Peyer's patch (tissue), 4 donors: ENCODE data around the gene SLC5A9. TPM values are rescaled to one million over a fixed set of nuclear protein-coding genes. Genes with fewer than 3 reads are reported as not detected.
A peak's percentile ranks its signal among the peaks of the same experiment; 100 is the strongest.
"Not testable (repeated sequence)": the region's sequence is repeated elsewhere in the genome, so short reads cannot be mapped to it uniquely, and the experiment has no call there.

Source experiments
- DNase-seq, 3 donors: peaks; one replicate each; pipeline ENCODE4 v3.0.0-alpha.2; 2017 to 2019
- H3K27ac ChIP-seq, 4 donors: fragments of 200-600 bp; sonication (generic); one replicate each; pipeline ENCODE4 v1.5.1; 2016 to 2019
- H3K27me3 ChIP-seq, 2 donors: fragments of 200-600 bp; sonication (generic); one replicate each; pipeline ENCODE4 v1.5.1; 2019
- H3K36me3 ChIP-seq, 3 donors: fragments of 200-600 bp; sonication (generic); one replicate each; pipeline ENCODE4 v1.5.1; 2016 to 2019
- H3K4me1 ChIP-seq, 4 donors: fragments of 200-600 bp; sonication (generic); one replicate each; pipeline ENCODE4 v1.5.1; 2016 to 2019
- H3K4me3 ChIP-seq, 4 donors: fragments of 200-600 bp; sonication (generic); 1 replicate in 3 of 4; 2 replicates in 1 of 4; pipeline ENCODE4 v1.5.1; 2016 to 2019; ENCODE audit warnings: mild to moderate bottlenecking in 1 of 4
- H3K9me3 ChIP-seq, 4 donors: fragments of 200-600 bp; sonication (generic); one replicate each; pipeline ENCODE4 v1.5.1; 2016 to 2019; ENCODE audit warnings: mild to moderate bottlenecking in 1 of 4
- POLR2A ChIP-seq, 2 donors: fragments of 450-650 bp; IDR thresholded peaks; one replicate each; pipeline ENCODE4 v1.5.1; 2017; ENCODE audit warnings: antibody characterized with exemption in 2 of 2, mild to moderate bottlenecking in 2 of 2, moderate library complexity in 2 of 2
- total RNA-seq, 4 donors: library from RNA; depleted of rRNA; stranded (reverse); fragments of >200 nt; gene quantifications; one replicate each; pipeline ENCODE4 v1.1.0, GENCODE V29; 2016
- TF ChIP-seq, protein P1 (sequence below), 6 experiments: fragments of 450-650 bp in 4 of 6; fragments of 200-600 bp in 2 of 6; sonication (generic) in 1 of 6; IDR thresholded peaks; one replicate each; pipeline ENCODE4 v1.5.1; 2017 to 2019; ENCODE audit warnings: antibody characterized with exemption in 6 of 6, mild to moderate bottlenecking in 3 of 6, moderate library complexity in 1 of 6

The SLC5A9 gene
- total RNA-seq, 4 donors from 2014 or later: 8.3 to 272 (median 210) TPM

DNA sequence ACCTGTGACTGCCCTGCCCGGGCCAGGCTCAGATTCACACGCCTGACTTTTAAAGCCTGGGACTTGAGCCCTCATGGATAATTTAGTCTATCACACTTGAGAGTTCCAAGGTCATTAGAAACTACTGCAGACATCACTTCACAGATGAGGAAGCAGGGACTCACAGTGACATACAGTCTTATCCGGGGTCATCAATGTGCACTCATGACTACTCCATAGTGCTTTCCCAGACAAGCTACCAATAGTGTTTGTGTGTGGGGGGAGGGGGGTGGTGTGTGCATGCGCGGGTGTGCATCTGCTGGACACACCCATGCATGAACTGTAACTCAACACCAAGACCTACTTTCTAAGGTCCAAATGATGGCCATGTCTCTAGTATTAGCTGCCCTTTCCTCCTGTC lies 16.1 kb upstream of the SLC5A9 start:
- no peaks in the 10 kb centered on the region for H3K36me3 ChIP-seq
- peak overlapping the region in 2 of 4 donors; percentile 29 to 51 for H3K27ac ChIP-seq
- TF ChIP-seq POLR2A (IDR thresholded peaks at IDR 0.05): no peak
- TF ChIP-seq, protein P1, sequence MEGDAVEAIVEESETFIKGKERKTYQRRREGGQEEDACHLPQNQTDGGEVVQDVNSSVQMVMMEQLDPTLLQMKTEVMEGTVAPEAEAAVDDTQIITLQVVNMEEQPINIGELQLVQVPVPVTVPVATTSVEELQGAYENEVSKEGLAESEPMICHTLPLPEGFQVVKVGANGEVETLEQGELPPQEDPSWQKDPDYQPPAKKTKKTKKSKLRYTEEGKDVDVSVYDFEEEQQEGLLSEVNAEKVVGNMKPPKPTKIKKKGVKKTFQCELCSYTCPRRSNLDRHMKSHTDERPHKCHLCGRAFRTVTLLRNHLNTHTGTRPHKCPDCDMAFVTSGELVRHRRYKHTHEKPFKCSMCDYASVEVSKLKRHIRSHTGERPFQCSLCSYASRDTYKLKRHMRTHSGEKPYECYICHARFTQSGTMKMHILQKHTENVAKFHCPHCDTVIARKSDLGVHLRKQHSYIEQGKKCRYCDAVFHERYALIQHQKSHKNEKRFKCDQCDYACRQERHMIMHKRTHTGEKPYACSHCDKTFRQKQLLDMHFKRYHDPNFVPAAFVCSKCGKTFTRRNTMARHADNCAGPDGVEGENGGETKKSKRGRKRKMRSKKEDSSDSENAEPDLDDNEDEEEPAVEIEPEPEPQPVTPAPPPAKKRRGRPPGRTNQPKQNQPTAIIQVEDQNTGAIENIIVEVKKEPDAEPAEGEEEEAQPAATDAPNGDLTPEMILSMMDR (IDR thresholded peaks at IDR 0.05): peak in 1 of 6 experiments; percentile 22
- peak in 2 of 3 donors; percentile 61 to 66 for DNase-seq
- no peaks in the 10 kb centered on the region for H3K4me1 ChIP-seq
- H3K9me3 ChIP-seq: no peaks in the 10 kb centered on the region
- no peak overlapping the region for H3K4me3 ChIP-seq
- H3K27me3 ChIP-seq: no peaks in the 10 kb centered on the region

DNA sequence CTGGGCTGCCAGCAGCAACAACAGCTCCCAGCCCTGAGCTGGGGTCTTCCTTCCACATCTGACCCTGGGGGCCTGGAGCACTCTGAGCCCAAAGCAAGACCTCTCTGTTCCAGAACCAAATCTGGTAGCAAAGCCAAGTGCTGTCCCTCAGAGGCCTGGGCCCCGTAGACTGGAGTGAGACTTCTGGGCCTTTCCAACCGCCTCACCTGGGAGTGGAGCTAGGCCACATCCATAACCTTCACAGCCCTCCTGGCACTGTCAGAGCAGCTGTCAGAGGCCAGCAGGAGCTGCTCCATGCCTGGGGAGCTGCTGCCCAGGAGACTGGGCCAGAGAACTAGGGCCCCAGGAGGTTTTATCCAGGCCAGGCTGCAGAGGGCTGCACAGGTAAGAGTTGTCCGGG lies 15.4 kb upstream of the SLC5A9 start:
- Histone ChIP-seq H3K27me3 (no peaks in the 10 kb centered on the region), H3K4me3 (no peak overlapping the region), H3K4me1 (no peaks in the 10 kb centered on the region), H3K36me3 (no peaks in the 10 kb centered on the region), H3K9me3 (no peaks in the 10 kb centered on the region), H3K27ac (no peak overlapping the region)
- no peak for DNase-seq
- TF ChIP-seq, protein P1 (IDR thresholded peaks at IDR 0.05): no peak
- no peak for TF ChIP-seq POLR2A (IDR thresholded peaks at IDR 0.05)

DNA sequence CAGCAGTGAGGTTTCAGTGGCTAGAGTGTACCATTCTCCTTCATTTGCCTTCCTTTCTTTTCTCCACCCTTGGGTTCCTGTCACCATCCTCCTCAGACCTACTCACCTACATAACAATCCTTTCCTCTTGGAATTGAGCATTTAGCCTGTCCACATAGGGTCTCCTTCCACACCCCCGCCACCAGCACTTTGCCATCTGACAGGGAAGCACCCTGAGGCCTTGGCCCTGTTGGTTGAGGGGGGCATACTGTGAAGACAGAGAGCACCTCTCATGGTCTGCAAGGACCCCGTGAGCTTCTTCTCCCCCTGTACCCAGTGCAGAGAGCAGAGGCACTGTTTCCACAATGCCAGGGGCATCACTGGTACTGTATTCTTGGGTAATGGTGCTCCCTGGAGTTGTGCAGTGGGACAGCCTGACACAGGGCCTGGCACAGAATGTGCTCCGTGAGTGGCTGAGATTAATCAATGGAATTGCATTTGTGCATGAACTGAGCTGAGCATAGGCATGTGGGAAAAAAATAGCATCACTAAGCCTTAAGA lies 14.9 kb upstream of the SLC5A9 start:
- no peak for DNase-seq
- Histone ChIP-seq H3K9me3 (no peaks in the 10 kb centered on the region), H3K27ac (no peak overlapping the region), H3K36me3 (no peaks in the 10 kb centered on the region), H3K4me1 (no peaks in the 10 kb centered on the region), H3K27me3 (no peaks in the 10 kb centered on the region), H3K4me3 (no peak overlapping the region)
- no peak for TF ChIP-seq POLR2A (IDR thresholded peaks at IDR 0.05)
- TF ChIP-seq, protein P1 (IDR thresholded peaks at IDR 0.05): no peak

DNA sequence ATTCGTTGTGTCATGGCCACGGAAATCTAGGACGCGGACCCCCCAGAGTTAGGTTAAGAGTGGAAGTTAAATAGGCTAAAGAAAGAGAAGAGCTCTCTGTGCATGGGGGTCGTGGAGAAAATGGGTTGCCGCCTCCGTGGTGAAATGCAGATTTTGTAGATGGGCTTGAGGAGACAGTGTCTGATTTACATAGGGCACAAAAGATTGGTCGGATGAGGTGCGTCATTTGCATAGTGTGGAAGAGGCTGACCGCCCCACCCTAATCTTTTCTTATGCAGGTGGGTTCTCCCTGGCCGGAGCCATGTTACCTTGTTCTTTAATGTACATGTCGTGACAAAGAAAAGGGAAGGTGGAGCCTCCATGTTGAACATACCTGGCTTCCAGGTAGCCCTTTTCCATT lies 14.3 kb upstream of the SLC5A9 start:
- TF ChIP-seq, protein P1 (IDR thresholded peaks at IDR 0.05): no peak
- no peak for TF ChIP-seq POLR2A (IDR thresholded peaks at IDR 0.05)

DNA sequence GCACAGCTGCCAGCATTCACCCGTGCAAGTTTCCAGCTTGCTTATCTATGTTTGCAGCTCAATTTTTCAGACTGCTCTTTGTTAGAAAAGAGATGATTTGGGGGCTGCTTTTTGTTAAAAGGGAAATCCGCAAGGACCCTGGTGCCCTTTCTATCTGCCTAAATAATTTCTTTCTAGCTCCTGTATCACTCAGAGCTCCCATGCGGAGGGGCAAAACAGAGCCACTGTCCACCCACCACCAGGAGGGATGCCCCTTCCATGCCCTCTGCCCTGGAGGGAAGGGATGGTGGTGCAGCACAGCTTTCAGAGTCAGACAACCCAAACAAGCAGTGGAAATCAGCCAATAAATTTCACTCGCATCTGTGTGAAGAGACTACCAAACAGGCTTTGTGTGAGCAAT lies 13.9 kb upstream of the SLC5A9 start:
- no peak overlapping the region for H3K27ac ChIP-seq
- H3K4me3 ChIP-seq: no peak overlapping the region
- no peaks in the 10 kb centered on the region for H3K27me3 ChIP-seq
- TF ChIP-seq POLR2A (IDR thresholded peaks at IDR 0.05): no peak
- TF ChIP-seq, protein P1 (IDR thresholded peaks at IDR 0.05): no peak
- no peaks in the 10 kb centered on the region for H3K4me1 ChIP-seq
- H3K36me3 ChIP-seq: no peaks in the 10 kb centered on the region
- H3K9me3 ChIP-seq: no peaks in the 10 kb centered on the region
- DNase-seq: no peak

More for the DNA sequence above, 14.3 kb upstream of the SLC5A9 start:
- Histone ChIP-seq H3K4me1 (no peaks in the 10 kb centered on the region), H3K27ac (no peak overlapping the region), H3K9me3 (no peaks in the 10 kb centered on the region), H3K36me3 (no peaks in the 10 kb centered on the region), H3K4me3 (no peak overlapping the region), H3K27me3 (no peaks in the 10 kb centered on the region)
- no peak for DNase-seq

DNA sequence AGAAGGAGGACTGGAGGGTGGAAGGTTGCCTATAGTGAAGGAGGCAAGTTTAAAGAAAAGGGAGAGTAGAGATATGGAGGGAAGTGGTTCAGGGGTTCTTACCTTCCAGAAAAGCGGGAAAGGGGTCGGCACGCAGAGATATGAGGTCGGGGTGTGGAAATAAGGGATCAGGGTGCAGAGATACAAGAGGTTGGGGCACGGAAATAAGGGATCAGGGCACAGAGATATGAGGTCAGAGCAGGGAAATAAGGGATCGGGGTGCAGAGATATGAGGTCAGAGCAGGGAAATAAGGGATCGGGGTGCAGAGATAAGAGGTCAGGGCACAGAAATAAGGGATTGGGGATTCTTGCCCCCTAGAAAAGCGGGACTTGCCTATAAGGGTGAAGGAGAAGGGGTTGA lies 9.1 kb upstream of the SLC5A9 start:
- not testable (repeated sequence) for H3K4me3 ChIP-seq, H3K27me3 ChIP-seq, H3K4me1 ChIP-seq, H3K9me3 ChIP-seq, H3K36me3 ChIP-seq, DNase-seq, H3K27ac ChIP-seq

DNA sequence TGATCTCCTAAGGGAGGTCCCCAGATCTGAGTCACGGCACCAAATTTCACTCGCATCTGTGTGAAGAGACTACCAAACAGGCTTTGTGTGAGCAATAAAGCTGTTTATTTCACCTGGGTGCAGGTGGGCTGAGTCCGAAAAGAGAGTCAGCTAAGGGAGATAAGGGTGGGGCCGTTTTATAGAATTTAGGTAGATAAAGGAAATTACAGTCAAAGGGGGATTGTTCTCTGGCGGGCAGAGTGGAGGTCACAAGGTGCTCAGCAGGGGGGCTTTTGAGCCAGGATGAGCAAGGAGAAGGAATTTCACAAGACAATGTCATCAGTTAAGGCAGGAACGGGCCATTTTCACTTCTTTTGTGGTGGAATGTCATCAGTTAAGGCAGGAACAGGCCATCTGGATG lies 8.2 kb upstream of the SLC5A9 start:
- not testable (repeated sequence) for DNase-seq, H3K36me3 ChIP-seq, H3K27me3 ChIP-seq, H3K9me3 ChIP-seq, H3K27ac ChIP-seq, H3K4me1 ChIP-seq, H3K4me3 ChIP-seq
